Mammary epithelial cell (primary cell): Measurements from ENCODE around the gene STXBP5L.

ENCODE experiments used
- CTCF ChIP-seq, 2 donors: IDR thresholded peaks in 1 of 2; conservative IDR thresholded peaks in 1 of 2; 2 replicates each; pipeline ENCODE4 v1.5.1; 2011 to 2012; ENCODE audit warnings: inconsistent platforms in 2 of 2, low read length in 2 of 2, mild to moderate bottlenecking in 2 of 2, control low read depth in 1 of 2, low read depth in 1 of 2; ENCODE audit not compliant: insufficient read depth in 1 of 2; ENCODE audit errors: extremely low read depth in 1 of 2
- EZH2 ChIP-seq: IDR thresholded peaks from 2 replicates; pipeline ENCODE4 v1.6.1; 2012; ENCODE audit warnings: low read length, inconsistent platforms, borderline replicate concordance

DNA sequence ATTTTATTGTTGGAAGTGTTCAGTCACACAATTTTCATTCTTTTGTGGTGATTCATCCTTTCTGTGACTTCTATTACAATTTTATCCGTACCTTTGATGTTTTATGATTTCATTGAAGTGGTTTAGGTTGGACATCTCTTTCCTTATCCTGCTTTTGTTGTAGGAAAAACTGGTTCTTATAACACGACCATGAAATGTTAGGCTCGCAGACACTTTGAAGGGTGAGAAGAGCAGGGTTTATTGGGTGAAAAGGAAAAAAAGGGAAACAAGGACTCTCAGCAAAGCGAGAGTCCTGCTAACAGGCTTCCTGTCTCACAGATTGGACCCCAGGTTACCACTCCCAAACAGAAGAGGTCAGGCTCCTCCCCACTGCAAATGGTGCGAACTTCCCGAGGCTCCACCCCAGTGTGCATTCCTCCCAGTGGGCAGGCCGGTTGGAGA, 257.4 kb downstream of the STXBP5L start:
- no peak for TF ChIP-seq CTCF (conservative IDR thresholded peaks at IDR 0.05 in 1 of 2, IDR thresholded peaks at IDR 0.05 in 1 of 2; ENCODE audit: extremely low read depth in 1 of 2, insufficient read depth in 1 of 2, low read depth in 1 of 2, low read length in 2 of 2)
- no peak for TF ChIP-seq EZH2
